Smooth muscle cell (in vitro differentiated cells): ENCODE data around the gene ARFRP1. TPM values are rescaled to one million over a fixed set of nuclear protein-coding genes. Genes with fewer than 3 reads are reported as not detected.

ENCODE experiments used
- DNase-seq: peaks from one replicate; lab custom pipeline; 2025; ENCODE audit not compliant: unreplicated experiment; lab: John Stamatoyannopoulos, UW
- H2AFZ ChIP-seq: fragments of 200-600 bp; sonication (generic); 2 replicates; pipeline ENCODE4 v1.6.0; 2016; ENCODE audit warnings: antibody characterized with exemption, low read depth, mild to moderate bottlenecking
- H3F3A ChIP-seq: fragments of 200-600 bp; sonication (generic); 2 replicates; pipeline ENCODE4 v1.6.0; 2017; ENCODE audit warnings: antibody characterized with exemption, low read depth
- H3K27ac ChIP-seq: fragments of 200-600 bp; sonication (generic); 2 replicates; pipeline ENCODE4 v1.5.1; 2016; ENCODE audit warnings: low read depth, mild to moderate bottlenecking
- H3K27me3 ChIP-seq: fragments of 200-600 bp; sonication (generic); 2 replicates; pipeline ENCODE4 v1.6.1; 2016; ENCODE audit warnings: low read depth, mild to moderate bottlenecking
- H3K36me3 ChIP-seq: fragments of 200-600 bp; sonication (generic); 2 replicates; pipeline ENCODE4 v1.5.1; 2016; ENCODE audit warnings: low read depth
- H3K4me1 ChIP-seq: fragments of 200-600 bp; sonication (generic); 2 replicates; pipeline ENCODE4 v1.5.1; 2016; ENCODE audit warnings: low read depth
- H3K4me2 ChIP-seq: fragments of 200-600 bp; sonication (generic); 2 replicates; pipeline ENCODE4 v1.6.0; 2016; ENCODE audit warnings: mild to moderate bottlenecking
- H3K4me3 ChIP-seq: fragments of 200-600 bp; sonication (generic); 2 replicates; pipeline ENCODE4 v1.5.1; 2016; ENCODE audit warnings: mild to moderate bottlenecking
- H3K79me2 ChIP-seq: fragments of 200-600 bp; sonication (generic); 2 replicates; pipeline ENCODE4 v1.6.0; 2016; ENCODE audit warnings: low read depth, mild to moderate bottlenecking
- H3K9ac ChIP-seq: fragments of 200-600 bp; sonication (generic); 2 replicates; pipeline ENCODE4 v1.6.0; 2016; ENCODE audit warnings: low read depth
- H3K9me3 ChIP-seq: fragments of 200-600 bp; sonication (generic); replicated peaks from 2 replicates; pipeline ENCODE4 v1.5.1; 2016; ENCODE audit warnings: low read depth
- H4K20me1 ChIP-seq: fragments of 200-600 bp; sonication (generic); 2 replicates; pipeline ENCODE4 v1.6.0; 2016; ENCODE audit warnings: low read depth
- CTCF ChIP-seq: fragments of 200-600 bp; sonication (generic); IDR thresholded peaks from 2 replicates; pipeline ENCODE4 v1.5.1; 2017; ENCODE audit warnings: borderline replicate concordance, mild to moderate bottlenecking, antibody characterized with exemption; ENCODE audit not compliant: insufficient read depth, poor library complexity, severe bottlenecking
- WGBS: methylation state at CpG from one replicate; pipeline ENCODE4 v1.1.7; 2016; ENCODE audit warnings: low lambda C conversion rate; 5-methylcytosine and 5-hydroxymethylcytosine counted together
- polyA plus RNA-seq: library from polyadenylated mRNA; unstranded; fragments of >200 nt; fragmentation: Nextera tagmentation; extraction: Ambion mirVana; gene quantifications from 2 replicates; pipeline ENCODE4 v1.2.1, GENCODE V29; 2016
- total RNA-seq: library from RNA; depleted of rRNA; stranded (reverse); fragments of >200 nt; gene quantifications from 2 replicates; pipeline ENCODE4 v1.2.3, GENCODE V29; 2014

The ARFRP1 gene
- total and polyA plus RNA-seq, 2 experiments from 2014 or later, result 11.8 to 42.3 TPM

GRCh38 chr20:63705232-63706026 lies 2.3 kb downstream of the ARFRP1 start:
- Histone ChIP-seq H3K79me2 (peaks cover 48% of the 10 kb centered on the region), H3K27ac (no peak overlapping the region), H3K4me2 (no peak overlapping the region), H3F3A (no peaks in the 10 kb centered on the region), H4K20me1 (peaks cover 11% of the 10 kb centered on the region), H3K4me3 (no peak overlapping the region), H3K4me1 (peaks cover 14% of the 10 kb centered on the region), H3K27me3 (no peaks in the 10 kb centered on the region), H3K9ac (no peak overlapping the region), H3K36me3 (no peaks in the 10 kb centered on the region), H2AFZ (no peak overlapping the region), H3K9me3 (no peaks in the 10 kb centered on the region)
- DNase-seq, result no peak
- TF ChIP-seq CTCF, result no peak
- 97% methylated on average over 8 of the region's 8 CpGs for WGBS

DNA sequence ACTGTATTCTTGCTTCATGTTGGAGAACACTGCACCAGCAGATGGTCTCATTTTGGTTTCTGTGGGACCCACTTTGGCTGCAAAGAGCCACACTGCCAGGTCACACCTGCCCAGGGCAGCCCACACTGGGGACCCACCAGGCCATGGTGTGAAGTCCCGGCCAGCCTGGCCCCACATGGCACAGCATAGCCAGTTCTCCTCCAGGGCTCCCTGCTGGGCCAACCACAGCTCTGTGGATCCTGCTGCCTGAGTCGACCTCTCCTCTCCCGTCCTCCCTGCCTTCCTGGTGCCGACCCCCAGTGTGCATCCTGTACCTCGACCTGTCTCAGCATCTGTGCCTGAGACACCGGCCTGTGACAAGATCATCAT lies 3.0 kb downstream of the ARFRP1 start:
- WGBS, result 83% methylated on average over 6 of the region's 6 CpGs
- H3K9me3 ChIP-seq, result no peaks in the 10 kb centered on the region
- no peak overlapping the region for H3K4me3 ChIP-seq
- no peak overlapping the region for H3K4me2 ChIP-seq
- H3K4me1 ChIP-seq, result peaks cover 14% of the 10 kb centered on the region
- no peaks in the 10 kb centered on the region for H3K36me3 ChIP-seq
- TF ChIP-seq CTCF, result no peak
- no peak overlapping the region for H2AFZ ChIP-seq
- peaks cover 41% of the 10 kb centered on the region for H3K79me2 ChIP-seq
- no peaks in the 10 kb centered on the region for H3K27me3 ChIP-seq
- H4K20me1 ChIP-seq, result peaks cover 11% of the 10 kb centered on the region
- no peak for DNase-seq
- no peaks in the 10 kb centered on the region for H3F3A ChIP-seq
- no peak overlapping the region for H3K9ac ChIP-seq
- no peak overlapping the region for H3K27ac ChIP-seq

DNA sequence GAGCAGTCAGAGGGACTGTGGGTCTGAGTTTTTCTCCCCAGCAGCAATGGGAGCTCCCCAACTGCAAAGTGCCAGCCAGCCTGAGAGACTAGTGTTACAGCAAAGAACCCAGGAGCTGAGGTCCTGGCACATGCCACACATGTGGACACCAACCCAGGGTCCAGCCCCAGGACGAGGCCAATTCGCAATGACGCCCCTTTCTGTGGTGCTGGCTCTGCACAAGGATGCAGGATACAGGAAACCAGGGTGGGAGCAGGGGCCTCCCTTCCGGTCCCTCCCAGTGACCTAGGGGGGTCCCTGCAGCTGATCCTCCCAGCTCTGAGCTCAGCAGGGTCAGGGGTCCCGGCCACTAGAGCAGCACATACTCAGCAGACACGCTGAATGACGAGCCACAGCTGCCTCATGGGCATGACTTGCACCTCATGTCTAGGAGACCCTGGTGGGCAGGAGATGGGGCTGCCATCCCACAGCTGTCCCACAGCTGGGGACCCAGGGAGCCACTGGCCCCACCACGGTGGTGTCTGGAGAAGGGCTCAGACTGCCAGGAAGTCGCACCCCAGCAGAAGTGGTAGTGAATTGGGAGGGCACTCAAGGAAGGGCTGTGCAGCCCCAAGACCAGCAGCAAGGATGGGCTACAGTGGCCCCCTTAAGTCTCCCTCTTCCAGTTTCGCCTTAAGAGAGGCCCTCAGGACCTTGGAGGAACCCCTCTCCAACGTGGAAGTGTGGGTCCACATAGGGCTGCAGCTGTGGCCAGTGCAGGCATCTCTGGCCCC lies 3.6 kb downstream of the ARFRP1 start:
- Histone ChIP-seq H3K4me3 (no peak overlapping the region), H4K20me1 (peaks cover 7% of the 10 kb centered on the region), H3K79me2 (peaks cover 35% of the 10 kb centered on the region), H3K36me3 (no peaks in the 10 kb centered on the region), H3F3A (no peaks in the 10 kb centered on the region), H3K9ac (no peak overlapping the region), H2AFZ (no peak overlapping the region), H3K4me1 (peaks cover 19% of the 10 kb centered on the region), H3K4me2 (no peak overlapping the region), H3K27me3 (no peaks in the 10 kb centered on the region), H3K9me3 (no peaks in the 10 kb centered on the region), H3K27ac (no peak overlapping the region)
- WGBS, result 96% methylated on average over 11 of the region's 11 CpGs
- no peak for TF ChIP-seq CTCF
- no peak for DNase-seq
